ENCODE measurements around the gene SBNO2. TPM values are rescaled to one million over a fixed set of nuclear protein-coding genes. Genes with fewer than 3 reads are reported as not detected.

SBNO2 gene
- total RNA-seq, 1 donor from 2014 or later: 40.9 TPM

GRCh38 chr19:1153891-1154730, 20.0 kb downstream of the SBNO2 start:
- no peaks in the 10 kb centered on the region for H3K9me3 Mint-ChIP-seq (ENCODE audit: low read depth)
- TF ChIP-seq CTCF (IDR thresholded peaks at IDR 0.05; ENCODE audit: unreplicated experiment): no peak
- no peaks in the 10 kb centered on the region for H3K4me1 Mint-ChIP-seq (ENCODE audit: low read depth)
- H3K27me3 Mint-ChIP-seq: no peaks in the 10 kb centered on the region
- H3K4me3 Mint-ChIP-seq (ENCODE audit: low read depth): no peak overlapping the region
- no peak overlapping the region for H3K27ac Mint-ChIP-seq
- peaks cover 2% of the 10 kb centered on the region for H3K36me3 Mint-ChIP-seq (ENCODE audit: insufficient read depth)
- DNase-seq (ENCODE audit: low spot score, unreplicated experiment): no peak

GRCh38 chr19:1151917-1152587, 22.0 kb downstream of the SBNO2 start:
- H3K4me1 Mint-ChIP-seq (ENCODE audit: low read depth): no peaks in the 10 kb centered on the region
- no peaks in the 10 kb centered on the region for H3K9me3 Mint-ChIP-seq (ENCODE audit: low read depth)
- H3K27ac Mint-ChIP-seq: no peak overlapping the region
- no peaks in the 10 kb centered on the region for H3K27me3 Mint-ChIP-seq
- DNase-seq (ENCODE audit: low spot score, unreplicated experiment): no peak
- no peak for TF ChIP-seq CTCF (IDR thresholded peaks at IDR 0.05; ENCODE audit: unreplicated experiment)
- H3K4me3 Mint-ChIP-seq (ENCODE audit: low read depth): no peak overlapping the region
- peaks cover 2% of the 10 kb centered on the region for H3K36me3 Mint-ChIP-seq (ENCODE audit: insufficient read depth)

GRCh38 chr19:1151037-1151724, 22.9 kb downstream of the SBNO2 start:
- Mint-ChIP-seq H3K27me3 (no peaks in the 10 kb centered on the region), H3K4me1 (ENCODE audit: low read depth) (no peaks in the 10 kb centered on the region), H3K9me3 (ENCODE audit: low read depth) (no peaks in the 10 kb centered on the region), H3K4me3 (ENCODE audit: low read depth) (no peak overlapping the region), H3K27ac (no peak overlapping the region), H3K36me3 (ENCODE audit: insufficient read depth) (peaks cover 2% of the 10 kb centered on the region)
- TF ChIP-seq CTCF (IDR thresholded peaks at IDR 0.05; ENCODE audit: unreplicated experiment): no peak
- DNase-seq (ENCODE audit: low spot score, unreplicated experiment): no peak

- no peaks in the 10 kb centered on the region for H3K9me3 Mint-ChIP-seq (ENCODE audit: low read depth)
- no peak overlapping the region for H3K4me3 Mint-ChIP-seq (ENCODE audit: low read depth)
- no peaks in the 10 kb centered on the region for H3K27me3 Mint-ChIP-seq
- H3K4me1 Mint-ChIP-seq (ENCODE audit: low read depth): no peaks in the 10 kb centered on the region
- no peak overlapping the region for H3K27ac Mint-ChIP-seq
- peaks cover 2% of the 10 kb centered on the region for H3K36me3 Mint-ChIP-seq (ENCODE audit: insufficient read depth)
- TF ChIP-seq CTCF (IDR thresholded peaks at IDR 0.05; ENCODE audit: unreplicated experiment): no peak
- DNase-seq (ENCODE audit: low spot score, unreplicated experiment): no peak
Observed at GRCh38 chr19:1150333-1151036, 23.6 kb downstream of the SBNO2 start.
